Esophagus muscularis mucosa (tissue), 3 donors: ENCODE data around the gene FILIP1L.

Source experiments
- CTCF ChIP-seq, 3 experiments: fragments of 200-600 bp in 2 of 3; fragments of 450-650 bp in 1 of 3; sonication (generic) in 2 of 3; IDR thresholded peaks; one replicate each; pipeline ENCODE4 v1.5.1; 2017 to 2019; ENCODE audit warnings: antibody characterized with exemption in 3 of 3, mild to moderate bottlenecking in 2 of 3, moderate library complexity in 1 of 3
- POLR2A ChIP-seq: fragments of 450-650 bp; IDR thresholded peaks from one replicate; pipeline ENCODE4 v1.6.1; 2017; ENCODE audit warnings: antibody characterized with exemption, moderate library complexity, mild to moderate bottlenecking, low read depth
- POLR2AphosphoS5 ChIP-seq, 2 donors: sonication (generic); formaldehyde crosslinking; IDR thresholded peaks; one replicate each; pipeline ENCODE4 v1.6.1; 2017; ENCODE audit warnings: antibody characterized with exemption in 2 of 2

- no peak for TF ChIP-seq CTCF (IDR thresholded peaks at IDR 0.05)
- no peak for TF ChIP-seq POLR2A
- no peak for TF ChIP-seq POLR2AphosphoS5 (IDR thresholded peaks at IDR 0.05)
Measured at GRCh38 chr3:99967796-99968195, 146.5 kb downstream of the FILIP1L start.
